SK-N-SH treated with all-trans-retinoic acid at 6 μM for 48 hours (cell line): ENCODE data around the gene BICC1.

ENCODE experiments used
- ATAC-seq: fragments of 200-7000 bp; cut with Tn5 transposase; 3 replicates; pipeline ENCODE4 v1.9.1; 2020; ENCODE audit warnings: mild to moderate bottlenecking, moderate library complexity
- ARNTL ChIP-seq: fragments of 450-650 bp; formaldehyde crosslinking; IDR thresholded peaks from 2 replicates; pipeline ENCODE4 v1.5.0; 2020; ENCODE audit warnings: low read depth, mild to moderate bottlenecking, moderate library complexity, borderline replicate concordance
- BACH2 ChIP-seq: fragments of 250-450 bp; sonication (Bioruptor Pico); IDR thresholded peaks from 2 replicates; pipeline ENCODE4 v1.9.0; 2021; ENCODE audit warnings: mild to moderate bottlenecking, borderline replicate concordance
- CSDC2 ChIP-seq: fragments of 250-450 bp; sonication (Bioruptor Pico); IDR thresholded peaks from 2 replicates; pipeline ENCODE4 v1.5.0; 2020; ENCODE audit warnings: mild to moderate bottlenecking, moderate library complexity
- ESRRG ChIP-seq: fragments of 250-450 bp; sonication (Bioruptor Pico); IDR thresholded peaks from 2 replicates; pipeline ENCODE4 v1.6.1; 2021; ENCODE audit warnings: mild to moderate bottlenecking
- GLIS3 ChIP-seq: fragments of 250-450 bp; sonication (Bioruptor Pico); IDR thresholded peaks from 2 replicates; pipeline ENCODE4 v1.5.0; 2020; ENCODE audit warnings: mild to moderate bottlenecking, moderate library complexity
- ISL1 ChIP-seq: fragments of 250-450 bp; sonication (Bioruptor Pico); IDR thresholded peaks from 2 replicates; pipeline ENCODE4 v2.1.2; 2022; ENCODE audit warnings: mild to moderate bottlenecking, moderate library complexity
- OSR1 ChIP-seq: fragments of 250-450 bp; sonication (Bioruptor Pico); IDR thresholded peaks from 2 replicates; pipeline ENCODE4 v1.8.0; 2022; ENCODE audit warnings: moderate library complexity, mild to moderate bottlenecking, inconsistent platforms
- PATZ1 ChIP-seq: fragments of 250-450 bp; sonication (Bioruptor Pico); IDR thresholded peaks from 2 replicates; pipeline ENCODE4 v1.8.0; 2020; ENCODE audit warnings: mild to moderate bottlenecking, moderate library complexity, borderline replicate concordance
- POU6F1 ChIP-seq: fragments of 250-450 bp; sonication (Bioruptor Pico); IDR thresholded peaks from 2 replicates; pipeline ENCODE4 v1.8.0; 2021; ENCODE audit warnings: low read depth, mild to moderate bottlenecking, moderate library complexity, borderline replicate concordance
- PPARA ChIP-seq: fragments of 250-450 bp; sonication (Bioruptor Pico); IDR thresholded peaks from 2 replicates; pipeline ENCODE4 v1.5.0; 2020; ENCODE audit warnings: mild to moderate bottlenecking, borderline replicate concordance
- RARB ChIP-seq: fragments of 250-450 bp; sonication (Bioruptor Pico); IDR thresholded peaks from 2 replicates; pipeline ENCODE4 v1.8.0; 2021; ENCODE audit warnings: mild to moderate bottlenecking, moderate library complexity
- SNAI2 ChIP-seq: fragments of 250-450 bp; sonication (Bioruptor Pico); IDR thresholded peaks from 2 replicates; pipeline ENCODE4 v1.5.0; 2020; ENCODE audit warnings: mild to moderate bottlenecking, moderate library complexity
- TCF4 ChIP-seq: fragments of 250-450 bp; sonication (Bioruptor Pico); IDR thresholded peaks from 2 replicates; pipeline ENCODE4 v1.8.0; 2021; ENCODE audit warnings: mild to moderate bottlenecking, moderate library complexity, borderline replicate concordance
- TOX ChIP-seq: fragments of 250-450 bp; sonication (Bioruptor Pico); IDR thresholded peaks from 2 replicates; pipeline ENCODE4 v1.8.0; 2021; ENCODE audit warnings: mild to moderate bottlenecking, moderate library complexity, borderline replicate concordance
- TSHZ2 ChIP-seq: fragments of 250-450 bp; sonication (Bioruptor Pico); IDR thresholded peaks from 2 replicates; pipeline ENCODE4 v1.5.0; 2020; ENCODE audit warnings: mild to moderate bottlenecking, moderate library complexity
- ZC3H10 ChIP-seq: fragments of 250-450 bp; sonication (Bioruptor Pico); IDR thresholded peaks from 2 replicates; pipeline ENCODE4 v1.5.1; 2021; ENCODE audit warnings: mild to moderate bottlenecking, moderate library complexity
- ZFP3 ChIP-seq: fragments of 250-450 bp; sonication (Bioruptor Pico); IDR thresholded peaks from 2 replicates; pipeline ENCODE4 v1.5.0; 2020; ENCODE audit warnings: mild to moderate bottlenecking, moderate library complexity
- ZFP30 ChIP-seq: fragments of 450-650 bp; formaldehyde crosslinking; IDR thresholded peaks from 2 replicates; pipeline ENCODE4 v1.5.0; 2022; ENCODE audit warnings: mild to moderate bottlenecking, moderate library complexity
- ZNF565 ChIP-seq: fragments of 450-650 bp; formaldehyde crosslinking; conservative IDR thresholded peaks from 2 replicates; pipeline ENCODE4 v1.5.0; 2020; ENCODE audit warnings: low read depth, mild to moderate bottlenecking, moderate library complexity
- ZNF70 ChIP-seq: fragments of 450-650 bp; formaldehyde crosslinking; IDR thresholded peaks from 2 replicates; pipeline ENCODE4 v1.5.0; 2020; ENCODE audit warnings: mild to moderate bottlenecking, moderate library complexity
- ZNF8 ChIP-seq: fragments of 450-650 bp; formaldehyde crosslinking; IDR thresholded peaks from 2 replicates; pipeline ENCODE4 v1.5.0; 2020; ENCODE audit warnings: mild to moderate bottlenecking, moderate library complexity
- TF ChIP-seq, protein P1 (sequence below): fragments of 250-450 bp; sonication (Bioruptor Pico); IDR thresholded peaks from 2 replicates; pipeline ENCODE4 v1.5.1; 2020; ENCODE audit warnings: low read depth, mild to moderate bottlenecking, moderate library complexity
- TF ChIP-seq, protein P2 (sequence below): fragments of 250-450 bp; sonication (Bioruptor Pico); IDR thresholded peaks from 2 replicates; pipeline ENCODE4 v1.5.1; 2021; ENCODE audit warnings: mild to moderate bottlenecking, moderate library complexity

Gene BICC1

DNA sequence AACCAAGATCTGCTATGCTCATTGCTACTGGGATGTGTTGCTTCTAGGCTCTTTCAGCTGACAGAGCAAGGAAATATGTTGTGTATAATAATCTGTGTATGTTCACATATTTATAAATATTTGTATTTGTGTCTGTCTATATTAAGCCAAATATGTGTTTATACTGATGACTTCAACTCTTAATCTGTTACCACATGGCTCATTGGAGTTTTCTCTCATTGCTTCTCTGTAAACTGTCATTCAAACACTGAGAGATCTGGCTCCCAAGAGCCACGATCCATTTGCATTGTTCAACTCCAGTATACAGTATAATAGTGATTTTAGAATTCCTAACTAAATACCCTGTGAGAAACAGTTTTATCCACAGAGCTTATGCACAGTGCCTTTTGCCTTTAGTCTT lies 35.3 kb downstream of the BICC1 start (continued):
- TF ChIP-seq GLIS3 (no peak), CSDC2 (CRISPR knock-in tag) (no peak), PPARA (CRISPR knock-in tag) (no peak), ZNF8 (CRISPR knock-in tag) (no peak), ISL1 (CRISPR knock-in tag) (no peak)

- ATAC-seq = no peak
- TF ChIP-seq PATZ1 (CRISPR knock-in tag) (no peak), ISL1 (CRISPR knock-in tag) (no peak), RARB (CRISPR knock-in tag) (no peak), PPARA (CRISPR knock-in tag) (no peak), BACH2 (no peak), ZC3H10 (CRISPR knock-in tag) (no peak), TSHZ2 (no peak), SNAI2 (CRISPR knock-in tag) (no peak), ARNTL (CRISPR knock-in tag) (no peak), ZFP3 (CRISPR knock-in tag) (no peak), POU6F1 (CRISPR knock-in tag) (no peak), TOX (CRISPR knock-in tag) (no peak), ZNF565 (CRISPR knock-in tag) (no peak), ZNF8 (CRISPR knock-in tag) (no peak), CSDC2 (CRISPR knock-in tag) (no peak), ZNF70 (no peak), TCF4 (CRISPR knock-in tag) (no peak), ESRRG (no peak)
- TF ChIP-seq, protein P1, sequence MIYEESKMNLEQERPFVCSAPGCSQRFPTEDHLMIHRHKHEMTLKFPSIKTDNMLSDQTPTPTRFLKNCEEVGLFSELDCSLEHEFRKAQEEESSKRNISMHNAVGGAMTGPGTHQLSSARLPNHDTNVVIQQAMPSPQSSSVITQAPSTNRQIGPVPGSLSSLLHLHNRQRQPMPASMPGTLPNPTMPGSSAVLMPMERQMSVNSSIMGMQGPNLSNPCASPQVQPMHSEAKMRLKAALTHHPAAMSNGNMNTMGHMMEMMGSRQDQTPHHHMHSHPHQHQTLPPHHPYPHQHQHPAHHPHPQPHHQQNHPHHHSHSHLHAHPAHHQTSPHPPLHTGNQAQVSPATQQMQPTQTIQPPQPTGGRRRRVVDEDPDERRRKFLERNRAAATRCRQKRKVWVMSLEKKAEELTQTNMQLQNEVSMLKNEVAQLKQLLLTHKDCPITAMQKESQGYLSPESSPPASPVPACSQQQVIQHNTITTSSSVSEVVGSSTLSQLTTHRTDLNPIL = no peak
- TF ChIP-seq, protein P2, sequence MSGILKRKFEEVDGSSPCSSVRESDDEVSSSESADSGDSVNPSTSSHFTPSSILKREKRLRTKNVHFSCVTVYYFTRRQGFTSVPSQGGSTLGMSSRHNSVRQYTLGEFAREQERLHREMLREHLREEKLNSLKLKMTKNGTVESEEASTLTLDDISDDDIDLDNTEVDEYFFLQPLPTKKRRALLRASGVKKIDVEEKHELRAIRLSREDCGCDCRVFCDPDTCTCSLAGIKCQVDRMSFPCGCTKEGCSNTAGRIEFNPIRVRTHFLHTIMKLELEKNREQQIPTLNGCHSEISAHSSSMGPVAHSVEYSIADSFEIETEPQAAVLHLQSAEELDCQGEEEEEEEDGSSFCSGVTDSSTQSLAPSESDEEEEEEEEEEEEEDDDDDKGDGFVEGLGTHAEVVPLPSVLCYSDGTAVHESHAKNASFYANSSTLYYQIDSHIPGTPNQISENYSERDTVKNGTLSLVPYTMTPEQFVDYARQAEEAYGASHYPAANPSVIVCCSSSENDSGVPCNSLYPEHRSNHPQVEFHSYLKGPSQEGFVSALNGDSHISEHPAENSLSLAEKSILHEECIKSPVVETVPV (CRISPR knock-in tag) = no peak
- TF ChIP-seq, all 23 proteins: peak for 0
Measured at GRCh38 chr10:58554316-58554715, 41.6 kb downstream of the BICC1 start.

DNA sequence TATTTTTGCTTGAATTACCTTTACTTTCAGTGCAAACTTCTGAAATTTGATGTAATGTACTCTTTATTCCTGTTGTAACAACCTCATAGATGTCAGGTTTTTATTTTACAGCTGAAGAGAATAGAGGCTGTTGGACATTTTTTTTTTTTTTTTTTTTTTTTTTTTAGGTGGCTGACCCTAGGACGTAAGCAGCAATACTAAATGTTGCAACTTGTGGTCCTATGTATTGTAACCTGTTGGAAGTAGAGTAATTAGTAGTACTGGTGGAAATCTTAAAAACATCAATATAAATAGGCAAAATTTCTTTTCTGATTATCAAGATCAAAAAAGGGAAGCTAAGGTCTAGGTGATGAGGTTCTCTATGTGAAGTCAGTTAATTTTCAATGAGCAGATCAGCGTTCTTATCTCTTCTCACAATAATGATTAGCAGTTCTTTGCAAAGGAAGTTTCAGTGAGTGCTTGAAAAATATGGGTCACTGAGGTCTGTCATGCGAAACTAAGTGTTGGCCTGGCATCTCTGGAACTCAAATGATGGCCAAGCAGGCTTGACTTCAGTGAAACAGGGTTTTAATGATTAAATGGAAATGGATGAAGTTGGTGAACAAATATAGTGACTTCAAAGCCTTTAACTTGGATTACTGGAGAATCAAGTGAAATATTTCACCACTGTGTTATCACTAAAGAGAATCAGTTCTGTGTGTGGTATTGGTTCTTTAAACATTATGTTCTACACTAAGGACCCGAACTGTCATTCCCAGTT lies 42.7 kb downstream of the BICC1 start:
- no peak for ATAC-seq
- no peak for TF ChIP-seq ZNF8 (CRISPR knock-in tag)
- no peak for TF ChIP-seq PATZ1 (CRISPR knock-in tag)
- TF ChIP-seq ZFP30 (CRISPR knock-in tag) = no peak
- TF ChIP-seq, protein P2 (CRISPR knock-in tag) = no peak
- no peak for TF ChIP-seq OSR1
- no peak for TF ChIP-seq SNAI2 (CRISPR knock-in tag)
- TF ChIP-seq, protein P1 = no peak
- TF ChIP-seq TCF4 (CRISPR knock-in tag) = no peak
- no peak for TF ChIP-seq ISL1 (CRISPR knock-in tag)
- TF ChIP-seq ARNTL (CRISPR knock-in tag) = no peak
